ENCODE results near the gene ZNF365. TPM values are rescaled to one million over a fixed set of nuclear protein-coding genes. Genes with fewer than 3 reads are reported as not detected.

Gene ZNF365
- total RNA-seq, 1 experiment from 2014 or later: 0.59 TPM

- no peak for TF ChIP-seq IRF1 (CRISPR knock-in tag; IDR thresholded peaks at IDR 0.05)
- no peak for TF ChIP-seq CTCF (IDR thresholded peaks at IDR 0.05)
Measured at GRCh38 chr10:62330213-62330612, 44.0 kb upstream of the ZNF365 start (continued).

- Mint-ChIP-seq H3K4me3 (no peak overlapping the region), H3K27me3 (ENCODE audit: low read depth) (no peaks in the 10 kb centered on the region; the same call in 1 of the 2 replicates), H3K27ac (no peak overlapping the region), H3K9me3 (peaks cover 43% of the 10 kb centered on the region), H3K4me1 (no peaks in the 10 kb centered on the region), H3K36me3 (peaks cover 21% of the 10 kb centered on the region)
- TF ChIP-seq ZNF317 (CRISPR knock-in tag; IDR thresholded peaks at IDR 0.05; ENCODE audit: borderline replicate concordance, low read depth): peak; percentile 86; the same call in 1 of the 2 replicates
- no peak for TF ChIP-seq FOXK1 (CRISPR knock-in tag; IDR thresholded peaks at IDR 0.05)
- POLR2A ChIA-PET: no interaction called here
- DNase-seq (ENCODE audit: low spot score): no peak
- ATAC-seq: no peak
- CTCF ChIA-PET: no interaction called here
Measured at GRCh38 chr10:62332406-62332805, 41.8 kb upstream of the ZNF365 start.

GRCh38 chr10:62333135-62333889 is 40.9 kb upstream of the ZNF365 start:
- Mint-ChIP-seq H3K36me3 (peaks cover 23% of the 10 kb centered on the region), H3K9me3 (peaks cover 47% of the 10 kb centered on the region), H3K4me1 (no peaks in the 10 kb centered on the region), H3K27me3 (ENCODE audit: low read depth) (no peaks in the 10 kb centered on the region; the same call in 1 of the 2 replicates), H3K4me3 (no peak overlapping the region), H3K27ac (no peak overlapping the region)
- ChIA-PET POLR2A (no interaction called here), CTCF (no interaction called here)
- no peak for DNase-seq (ENCODE audit: low spot score)
- no peak for TF ChIP-seq ZNF416 (CRISPR knock-in tag; IDR thresholded peaks at IDR 0.05)
- no peak for TF ChIP-seq EMX1 (CRISPR knock-in tag; IDR thresholded peaks at IDR 0.05)
- no peak for TF ChIP-seq NR1H2 (CRISPR knock-in tag; IDR thresholded peaks at IDR 0.05)
- no peak for TF ChIP-seq FOXP1 (CRISPR knock-in tag; IDR thresholded peaks at IDR 0.05; ENCODE audit: borderline replicate concordance)
- no peak for TF ChIP-seq ZBTB43 (CRISPR knock-in tag; IDR thresholded peaks at IDR 0.05)
- no peak for TF ChIP-seq ZNF532 (CRISPR knock-in tag; IDR thresholded peaks at IDR 0.05; ENCODE audit: borderline replicate concordance)
- no peak for TF ChIP-seq ELF4 (CRISPR knock-in tag; IDR thresholded peaks at IDR 0.05; ENCODE audit: low read depth)
- TF ChIP-seq ERG (CRISPR knock-in tag; IDR thresholded peaks at IDR 0.05): no peak
- TF ChIP-seq GRHL2 (CRISPR knock-in tag; IDR thresholded peaks at IDR 0.05; ENCODE audit: insufficient replicate concordance, severe bottlenecking): no peak
- TF ChIP-seq NFYB (CRISPR knock-in tag; conservative IDR thresholded peaks at IDR 0.05; ENCODE audit: low read depth): no peak
- no peak for ATAC-seq

Data from WTC11 (cell line).